HG02970 (cell line): Measurements from ENCODE around the gene AP3S2.
"Not testable (repeated sequence)": the region's sequence is repeated elsewhere in the genome, so short reads cannot be mapped to it uniquely, and the experiment has no call there.

ENCODE experiments used
- ATAC-seq: cut with Tn5 transposase; IDR thresholded peaks from one replicate; pipeline ENCODE4 v1.9.1; 2021; ENCODE audit warnings: mild to moderate bottlenecking, moderate library complexity, moderate number of reproducible peaks; ENCODE audit not compliant: unreplicated experiment, low FRiP score

AP3S2 gene

GRCh38 chr15:89870006-89870405 is 23.8 kb downstream of the AP3S2 start:
- no peak for ATAC-seq

- ATAC-seq: not testable (repeated sequence)
Observed at GRCh38 chr15:89869490-89869889, 24.3 kb downstream of the AP3S2 start.

- ATAC-seq: no peak
Observed at GRCh38 chr15:89864958-89865739, 28.6 kb downstream of the AP3S2 start.

GRCh38 chr15:89863918-89864317 is 29.9 kb downstream of the AP3S2 start:
- no peak for ATAC-seq

GRCh38 chr15:89860891-89861290 is 32.9 kb downstream of the AP3S2 start:
- ATAC-seq: no peak

GRCh38 chr15:89860431-89860830 is 33.4 kb downstream of the AP3S2 start:
- no peak for ATAC-seq

GRCh38 chr15:89858661-89859458 is 34.9 kb downstream of the AP3S2 start:
- no peak for ATAC-seq

- no peak for ATAC-seq
Observed at GRCh38 chr15:89857673-89858072, 36.1 kb downstream of the AP3S2 start.

- no peak for ATAC-seq
Observed at GRCh38 chr15:89855948-89856347, 37.8 kb downstream of the AP3S2 start.

- not testable (repeated sequence) for ATAC-seq
Observed at GRCh38 chr15:89854863-89855262, 38.9 kb downstream of the AP3S2 start.

GRCh38 chr15:89852342-89852995 is 41.3 kb downstream of the AP3S2 start:
- no peak for ATAC-seq

- no peak for ATAC-seq
Observed at GRCh38 chr15:89851673-89852341, 42.0 kb downstream of the AP3S2 start.

GRCh38 chr15:89848970-89849292 is 44.9 kb downstream of the AP3S2 start:
- no peak for ATAC-seq

GRCh38 chr15:89847101-89847500 is 46.7 kb downstream of the AP3S2 start:
- no peak for ATAC-seq

GRCh38 chr15:89845305-89845893 is 48.4 kb downstream of the AP3S2 start:
- ATAC-seq: no peak

- no peak for ATAC-seq
Observed at GRCh38 chr15:89841962-89842361, 51.8 kb downstream of the AP3S2 start.

- ATAC-seq: no peak
Observed at GRCh38 chr15:89841306-89841705, 52.5 kb downstream of the AP3S2 start.

GRCh38 chr15:89839167-89839810 is 54.5 kb downstream of the AP3S2 start:
- no peak for ATAC-seq

- no peak for ATAC-seq
Observed at GRCh38 chr15:89837830-89838178, 56.0 kb downstream of the AP3S2 start.
